Measurements from ENCODE around the gene OARD1. TPM values are rescaled to one million over a fixed set of nuclear protein-coding genes. Genes with fewer than 3 reads are reported as not detected.

OARD1 gene
- total RNA-seq, 1 donor from 2014 or later: 30.7 TPM

DNA sequence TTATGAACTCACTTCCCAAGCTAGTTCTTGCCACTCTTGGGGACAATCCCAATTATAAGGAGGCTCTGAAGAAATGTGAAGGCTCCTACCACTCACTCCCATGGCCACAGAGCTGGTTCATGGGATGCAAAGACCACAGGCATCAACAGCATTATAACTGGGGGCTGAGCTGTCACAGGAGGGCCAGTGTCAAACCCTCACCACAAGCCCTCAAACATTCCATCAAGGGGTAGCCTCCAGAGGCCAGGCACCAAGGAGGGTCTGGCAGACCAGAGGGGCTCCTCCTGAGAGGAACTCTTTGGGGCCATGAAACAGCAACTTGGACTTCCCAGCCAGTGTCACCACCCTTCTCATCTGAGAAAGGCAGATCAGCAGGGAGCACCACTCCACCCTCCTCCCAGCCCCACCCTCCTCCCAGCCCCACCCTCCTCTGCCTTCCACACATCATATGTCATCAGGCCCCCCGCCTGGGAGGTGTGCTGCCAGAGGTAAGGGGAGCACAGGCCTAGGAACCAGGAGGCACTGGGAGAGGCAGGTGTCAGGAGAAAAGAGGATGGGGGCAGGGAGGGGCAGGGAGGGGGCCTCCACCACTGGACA lies 31.1 kb downstream of the OARD1 start:
- H3K27me3 Mint-ChIP-seq: no peaks in the 10 kb centered on the region
- TF ChIP-seq, protein P1, sequence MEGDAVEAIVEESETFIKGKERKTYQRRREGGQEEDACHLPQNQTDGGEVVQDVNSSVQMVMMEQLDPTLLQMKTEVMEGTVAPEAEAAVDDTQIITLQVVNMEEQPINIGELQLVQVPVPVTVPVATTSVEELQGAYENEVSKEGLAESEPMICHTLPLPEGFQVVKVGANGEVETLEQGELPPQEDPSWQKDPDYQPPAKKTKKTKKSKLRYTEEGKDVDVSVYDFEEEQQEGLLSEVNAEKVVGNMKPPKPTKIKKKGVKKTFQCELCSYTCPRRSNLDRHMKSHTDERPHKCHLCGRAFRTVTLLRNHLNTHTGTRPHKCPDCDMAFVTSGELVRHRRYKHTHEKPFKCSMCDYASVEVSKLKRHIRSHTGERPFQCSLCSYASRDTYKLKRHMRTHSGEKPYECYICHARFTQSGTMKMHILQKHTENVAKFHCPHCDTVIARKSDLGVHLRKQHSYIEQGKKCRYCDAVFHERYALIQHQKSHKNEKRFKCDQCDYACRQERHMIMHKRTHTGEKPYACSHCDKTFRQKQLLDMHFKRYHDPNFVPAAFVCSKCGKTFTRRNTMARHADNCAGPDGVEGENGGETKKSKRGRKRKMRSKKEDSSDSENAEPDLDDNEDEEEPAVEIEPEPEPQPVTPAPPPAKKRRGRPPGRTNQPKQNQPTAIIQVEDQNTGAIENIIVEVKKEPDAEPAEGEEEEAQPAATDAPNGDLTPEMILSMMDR (IDR thresholded peaks at IDR 0.05): no peak
- ChIA-PET POLR2A (no interaction called here), CTCF (no interaction called here)
- no peaks in the 10 kb centered on the region for H3K9me3 Mint-ChIP-seq
- ATAC-seq (ENCODE audit: low read depth) (no peak), DNase-seq (no peak)
- no peaks in the 10 kb centered on the region for H3K4me1 Mint-ChIP-seq
- intact Hi-C loops (cut with micrococcal nuclease): no loop called here
- peaks cover 1% of the 10 kb centered on the region for H3K36me3 Mint-ChIP-seq (ENCODE audit: low read depth)
- H3K27ac Mint-ChIP-seq: no peak overlapping the region
- H3K4me3 Mint-ChIP-seq: no peak overlapping the region

DNA sequence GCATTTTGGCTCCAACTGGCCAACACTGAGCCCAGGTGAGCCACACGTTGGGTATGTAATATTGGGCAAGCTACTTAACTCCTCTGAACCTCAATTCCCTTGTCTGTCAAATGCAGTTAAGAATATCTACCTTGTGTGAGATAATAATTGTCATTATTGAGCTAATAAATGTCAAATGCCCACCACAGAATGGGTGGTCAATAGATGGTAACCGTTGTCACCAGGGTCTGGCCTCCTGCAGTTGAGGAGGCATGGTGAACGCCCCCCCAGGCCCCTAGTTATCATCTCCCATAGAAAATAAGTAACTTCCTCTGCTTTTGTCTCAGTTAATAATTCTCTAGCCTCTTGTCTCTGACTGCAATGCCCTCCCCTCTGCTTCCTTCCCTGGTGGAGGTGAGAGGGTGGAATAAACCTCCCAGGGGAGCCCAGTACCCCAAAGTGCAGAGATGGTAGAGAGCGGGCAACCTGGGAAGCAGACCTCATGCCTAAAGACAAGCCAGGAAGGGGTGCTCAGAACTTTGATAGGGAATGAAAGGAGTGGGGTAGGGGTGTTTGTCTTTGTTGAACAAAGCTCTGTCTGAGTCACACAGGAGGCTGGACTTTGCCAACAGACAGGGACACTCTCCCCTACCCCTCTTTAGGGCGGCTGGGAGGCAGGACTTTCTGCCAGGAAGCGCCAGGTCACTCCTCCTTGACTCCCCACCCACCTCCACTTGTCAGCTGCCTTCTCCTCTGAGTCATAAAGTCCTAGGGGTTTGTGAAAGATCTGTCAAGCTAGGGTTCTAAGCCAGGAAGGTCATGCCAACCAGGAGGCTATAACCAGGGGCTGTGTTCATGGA lies 31.8 kb downstream of the OARD1 start:
- intact Hi-C loops (cut with micrococcal nuclease): no loop called here
- ATAC-seq (ENCODE audit: low read depth): no peak
- H3K9me3 Mint-ChIP-seq: no peaks in the 10 kb centered on the region
- peaks cover 1% of the 10 kb centered on the region for H3K36me3 Mint-ChIP-seq (ENCODE audit: low read depth)
- TF ChIP-seq, protein P1 (IDR thresholded peaks at IDR 0.05): no peak
- no peak for DNase-seq
- H3K4me3 Mint-ChIP-seq: no peak overlapping the region
- no peaks in the 10 kb centered on the region for H3K4me1 Mint-ChIP-seq
- ChIA-PET CTCF (interaction anchor here (1.4 to 2.3 kb wide), 3 partner anchors 10 to 32 kb away, joined by 5 to 20 read pairs (median 5); no protein-coding TSS in a partner anchor), POLR2A (no interaction called here)
- no peak overlapping the region for H3K27ac Mint-ChIP-seq
- H3K27me3 Mint-ChIP-seq: no peaks in the 10 kb centered on the region

DNA sequence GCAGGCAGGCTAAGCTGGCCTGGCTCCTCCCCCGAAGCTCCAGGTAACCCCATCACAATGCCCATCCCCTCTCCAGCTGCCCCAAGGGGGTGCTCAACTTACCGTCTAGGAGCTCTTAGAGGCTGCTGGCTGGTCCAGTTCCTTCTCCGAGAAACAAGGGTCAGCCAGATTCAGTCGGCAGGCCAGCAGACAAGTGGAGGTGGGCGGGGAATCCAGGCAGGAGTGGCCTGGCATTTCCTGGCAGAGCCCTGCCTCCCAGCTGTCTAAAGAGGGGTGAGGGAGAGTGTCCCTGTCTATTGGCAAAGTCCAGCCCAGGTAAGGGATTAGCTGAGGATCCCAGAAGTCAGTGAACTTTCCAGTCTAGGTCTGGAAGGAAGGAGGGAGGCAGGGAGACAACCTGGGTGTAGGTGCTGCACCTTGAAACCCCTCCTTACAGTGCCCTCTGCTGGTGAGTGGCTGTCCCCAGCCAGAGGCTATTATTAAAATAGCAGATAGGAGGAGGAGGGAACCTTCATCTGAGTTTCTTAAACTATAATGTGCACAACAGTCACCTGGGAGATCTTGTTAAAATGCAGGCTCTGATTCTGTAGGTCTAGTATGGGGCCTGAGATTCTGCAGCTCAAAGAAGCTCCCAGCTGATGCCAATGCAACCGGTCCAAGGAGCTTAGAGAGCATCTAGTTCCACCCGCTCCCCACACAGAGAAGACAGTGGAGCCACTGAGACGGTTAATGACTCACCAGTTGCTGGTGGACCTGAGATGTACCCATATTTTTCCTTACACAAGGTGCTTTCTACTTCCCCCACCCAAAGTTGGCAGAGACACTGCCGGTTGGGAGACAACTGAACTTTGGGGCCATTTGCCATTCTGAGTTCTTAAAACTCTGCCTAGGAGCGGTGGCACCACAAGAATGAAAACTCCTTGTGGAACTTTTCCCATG lies 32.8 kb downstream of the OARD1 start, which contains the start of gene UNC5CL:
TSS of gene UNC5CL (minus strand) at position 162 of the 939 bp plus-strand sequence. CDS start 4,147 bp downstream, outside the sequence.
- ChIA-PET CTCF (interaction anchor here (1.4 to 2.3 kb wide), 4 partner anchors 11 to 1677 kb away, joined by 4 to 20 read pairs (median 5); no protein-coding TSS in a partner anchor), POLR2A (no interaction called here)
- H3K27ac Mint-ChIP-seq: no peak within 1 kb of the TSS
- no peak within 1 kb of the TSS for H3K4me3 Mint-ChIP-seq
- H3K9me3 Mint-ChIP-seq: no peaks in the 10 kb centered on the region
- peaks cover 1% of the 10 kb centered on the region for H3K36me3 Mint-ChIP-seq (ENCODE audit: low read depth)
- H3K27me3 Mint-ChIP-seq: no peaks in the 10 kb centered on the region
- TF ChIP-seq, protein P1 (IDR thresholded peaks at IDR 0.05): no peak
- peak; percentile 50 for ATAC-seq (ENCODE audit: low read depth)
- no peak for DNase-seq
- no peaks in the 10 kb centered on the region for H3K4me1 Mint-ChIP-seq
- intact Hi-C loops (cut with micrococcal nuclease): no loop called here

DNA sequence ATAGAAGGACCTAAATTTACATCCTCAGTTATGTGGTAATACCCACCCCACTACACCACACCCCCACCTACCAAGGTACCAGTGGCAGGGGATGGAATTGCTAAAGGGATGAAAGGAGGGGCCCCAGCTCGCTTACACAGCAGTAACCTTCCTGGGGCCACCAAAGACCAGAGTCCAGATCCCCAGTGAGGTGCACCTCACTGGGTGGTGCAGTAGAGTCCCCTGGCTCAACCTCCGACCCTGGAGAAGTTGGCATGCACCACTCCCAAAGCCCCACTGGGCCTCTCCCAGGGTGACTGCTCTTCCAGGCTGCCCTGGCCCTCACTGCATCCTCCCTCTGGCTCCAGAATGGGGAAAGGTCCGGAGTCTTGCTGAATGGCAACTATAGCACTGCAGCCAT lies 34.0 kb downstream of the OARD1 start:
- DNase-seq (no peak), ATAC-seq (ENCODE audit: low read depth) (no peak)
- Mint-ChIP-seq H3K9me3 (no peaks in the 10 kb centered on the region), H3K27ac (no peak overlapping the region), H3K4me3 (no peak overlapping the region), H3K36me3 (ENCODE audit: low read depth) (peaks cover 1% of the 10 kb centered on the region), H3K27me3 (no peaks in the 10 kb centered on the region), H3K4me1 (no peaks in the 10 kb centered on the region)
- CTCF ChIA-PET: interaction anchor here (1.1 to 2.3 kb wide), 3 partner anchors 10 to 1676 kb away, joined by 3 to 20 read pairs (median 4); no protein-coding TSS in a partner anchor
- intact Hi-C loops (cut with micrococcal nuclease): no loop called here
- TF ChIP-seq, protein P1 (IDR thresholded peaks at IDR 0.05): no peak
- POLR2A ChIA-PET: no interaction called here

All from activated B cell treated with CpG ODN at 0.5 μM for 24 hours (primary cell).